ENCODE data around the gene KCNQ2.

KCNQ2 gene

DNA sequence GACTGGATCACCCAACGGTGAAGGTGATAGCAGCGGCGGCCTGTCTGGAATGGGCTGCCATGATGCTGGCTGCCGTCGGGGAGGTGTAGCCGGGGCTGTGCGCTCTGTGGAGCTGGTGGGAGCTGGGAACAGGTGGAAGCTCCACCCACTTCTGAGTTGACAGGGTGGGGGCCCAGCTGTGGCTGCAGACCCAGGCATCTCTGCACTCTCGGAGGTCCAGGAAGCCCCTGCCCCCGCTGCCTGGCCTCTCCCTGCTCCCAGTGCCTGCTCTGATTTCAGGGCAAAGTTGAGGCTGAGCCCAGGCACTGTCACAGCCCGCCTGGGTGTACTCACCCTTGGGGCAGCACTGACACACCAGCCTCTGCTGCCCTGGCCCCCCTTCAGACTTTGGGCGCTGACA lies 93.2 kb downstream of the KCNQ2 start:
- H4K20me1 ChIP-seq (ENCODE audit: insufficient read depth, low read length), result no peaks in the 10 kb centered on the region
- no peaks in the 10 kb centered on the region for H3K27me3 ChIP-seq (ENCODE audit: low read depth, low read length)
- no peaks in the 10 kb centered on the region for H3K36me3 ChIP-seq (replicated peaks; ENCODE audit: low read depth, low read length)
- H3K4me1 ChIP-seq (ENCODE audit: low read length), result no peaks in the 10 kb centered on the region
- no peak overlapping the region for H2AFZ ChIP-seq (ENCODE audit: low read depth, low read length)
- H3K4me2 ChIP-seq (ENCODE audit: low read length), result no peak overlapping the region
- H3K4me3 ChIP-seq (ENCODE audit: low read length), result no peak overlapping the region
- no peak overlapping the region for H3K9ac ChIP-seq (ENCODE audit: low read length)
- TF ChIP-seq, protein P1, sequence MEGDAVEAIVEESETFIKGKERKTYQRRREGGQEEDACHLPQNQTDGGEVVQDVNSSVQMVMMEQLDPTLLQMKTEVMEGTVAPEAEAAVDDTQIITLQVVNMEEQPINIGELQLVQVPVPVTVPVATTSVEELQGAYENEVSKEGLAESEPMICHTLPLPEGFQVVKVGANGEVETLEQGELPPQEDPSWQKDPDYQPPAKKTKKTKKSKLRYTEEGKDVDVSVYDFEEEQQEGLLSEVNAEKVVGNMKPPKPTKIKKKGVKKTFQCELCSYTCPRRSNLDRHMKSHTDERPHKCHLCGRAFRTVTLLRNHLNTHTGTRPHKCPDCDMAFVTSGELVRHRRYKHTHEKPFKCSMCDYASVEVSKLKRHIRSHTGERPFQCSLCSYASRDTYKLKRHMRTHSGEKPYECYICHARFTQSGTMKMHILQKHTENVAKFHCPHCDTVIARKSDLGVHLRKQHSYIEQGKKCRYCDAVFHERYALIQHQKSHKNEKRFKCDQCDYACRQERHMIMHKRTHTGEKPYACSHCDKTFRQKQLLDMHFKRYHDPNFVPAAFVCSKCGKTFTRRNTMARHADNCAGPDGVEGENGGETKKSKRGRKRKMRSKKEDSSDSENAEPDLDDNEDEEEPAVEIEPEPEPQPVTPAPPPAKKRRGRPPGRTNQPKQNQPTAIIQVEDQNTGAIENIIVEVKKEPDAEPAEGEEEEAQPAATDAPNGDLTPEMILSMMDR (IDR thresholded peaks at IDR 0.05; ENCODE audit: low read depth, low read length), result no peak
- no peak for TF ChIP-seq EZH2phosphoT487 (IDR thresholded peaks at IDR 0.05; ENCODE audit: low read depth)
- H3K79me2 ChIP-seq (ENCODE audit: low read length), result no peaks in the 10 kb centered on the region
- H3K9me3 ChIP-seq (ENCODE audit: insufficient read depth, low read length), result no peaks in the 10 kb centered on the region
- H3K27ac ChIP-seq (ENCODE audit: low read length), result no peak overlapping the region

DNA sequence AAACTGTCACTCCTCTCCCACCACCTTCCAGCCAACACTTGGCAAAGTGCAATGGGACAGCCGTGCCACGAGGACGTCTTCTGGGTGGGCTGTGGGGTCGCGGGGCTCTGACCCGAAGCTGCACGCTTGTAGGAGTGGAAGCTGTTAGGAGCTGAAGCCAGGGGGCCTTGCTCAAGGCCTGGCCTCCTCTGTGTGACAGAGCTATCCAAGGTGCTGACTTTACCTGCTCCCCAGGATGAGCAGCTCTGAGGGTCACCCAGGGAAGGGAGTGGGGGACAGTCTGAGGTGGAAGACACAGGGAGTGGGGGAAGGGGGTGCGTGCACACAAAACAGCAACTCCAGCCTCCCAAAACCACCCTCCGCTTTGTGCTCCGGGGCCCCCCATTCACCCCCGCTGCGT lies 93.8 kb downstream of the KCNQ2 start:
- no peak for TF ChIP-seq EZH2phosphoT487 (IDR thresholded peaks at IDR 0.05; ENCODE audit: low read depth)
- TF ChIP-seq, protein P1 (IDR thresholded peaks at IDR 0.05; ENCODE audit: low read depth, low read length), result no peak
- no peaks in the 10 kb centered on the region for H3K4me1 ChIP-seq (ENCODE audit: low read length)

DNA sequence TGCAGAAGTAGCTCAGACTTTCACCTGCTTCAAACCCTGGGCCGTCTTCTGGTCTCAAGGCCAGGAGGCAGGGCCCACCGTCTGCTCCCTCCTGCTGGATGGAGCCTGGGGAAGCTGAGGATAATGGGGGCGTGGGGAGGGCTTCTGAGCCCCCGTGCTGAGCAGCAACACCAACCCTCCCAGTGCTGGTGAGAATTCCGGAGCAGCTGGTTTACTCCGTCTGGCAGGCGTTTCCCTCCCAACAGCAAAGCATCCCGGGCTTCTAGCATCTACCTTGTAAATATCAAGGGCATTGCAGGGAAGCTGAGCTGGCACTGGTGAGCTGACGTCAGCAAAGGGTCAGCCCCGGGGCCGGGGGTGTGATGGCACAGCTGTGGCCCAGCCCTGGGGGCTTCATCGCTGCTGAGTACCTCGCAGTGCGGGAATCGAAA lies 94.5 kb downstream of the KCNQ2 start:
- Histone ChIP-seq H2AFZ (ENCODE audit: low read depth, low read length) (no peak overlapping the region), H3K9me3 (ENCODE audit: insufficient read depth, low read length) (no peaks in the 10 kb centered on the region), H3K79me2 (ENCODE audit: low read length) (no peaks in the 10 kb centered on the region), H3K36me3 (replicated peaks; ENCODE audit: low read depth, low read length) (no peaks in the 10 kb centered on the region), H3K4me2 (ENCODE audit: low read length) (no peak overlapping the region), H3K4me1 (ENCODE audit: low read length) (no peaks in the 10 kb centered on the region), H3K9ac (ENCODE audit: low read length) (no peak overlapping the region), H3K27ac (ENCODE audit: low read length) (no peak overlapping the region), H4K20me1 (ENCODE audit: insufficient read depth, low read length) (no peaks in the 10 kb centered on the region), H3K4me3 (ENCODE audit: low read length) (no peak overlapping the region), H3K27me3 (ENCODE audit: low read depth, low read length) (peaks cover 2% of the 10 kb centered on the region; the same call in 1 of the 2 replicates)
- TF ChIP-seq, protein P1 (IDR thresholded peaks at IDR 0.05; ENCODE audit: low read depth, low read length), result no peak
- no peak for TF ChIP-seq EZH2phosphoT487 (IDR thresholded peaks at IDR 0.05; ENCODE audit: low read depth)

More for the DNA sequence above, 93.8 kb downstream of the KCNQ2 start:
- Histone ChIP-seq H2AFZ (ENCODE audit: low read depth, low read length) (no peak overlapping the region), H3K36me3 (replicated peaks; ENCODE audit: low read depth, low read length) (no peaks in the 10 kb centered on the region), H3K27ac (ENCODE audit: low read length) (no peak overlapping the region), H3K9ac (ENCODE audit: low read length) (no peak overlapping the region), H3K4me2 (ENCODE audit: low read length) (no peak overlapping the region), H3K9me3 (ENCODE audit: insufficient read depth, low read length) (no peaks in the 10 kb centered on the region), H3K4me3 (ENCODE audit: low read length) (no peak overlapping the region), H3K79me2 (ENCODE audit: low read length) (no peaks in the 10 kb centered on the region), H4K20me1 (ENCODE audit: insufficient read depth, low read length) (no peaks in the 10 kb centered on the region), H3K27me3 (ENCODE audit: low read depth, low read length) (no peaks in the 10 kb centered on the region)

DNA sequence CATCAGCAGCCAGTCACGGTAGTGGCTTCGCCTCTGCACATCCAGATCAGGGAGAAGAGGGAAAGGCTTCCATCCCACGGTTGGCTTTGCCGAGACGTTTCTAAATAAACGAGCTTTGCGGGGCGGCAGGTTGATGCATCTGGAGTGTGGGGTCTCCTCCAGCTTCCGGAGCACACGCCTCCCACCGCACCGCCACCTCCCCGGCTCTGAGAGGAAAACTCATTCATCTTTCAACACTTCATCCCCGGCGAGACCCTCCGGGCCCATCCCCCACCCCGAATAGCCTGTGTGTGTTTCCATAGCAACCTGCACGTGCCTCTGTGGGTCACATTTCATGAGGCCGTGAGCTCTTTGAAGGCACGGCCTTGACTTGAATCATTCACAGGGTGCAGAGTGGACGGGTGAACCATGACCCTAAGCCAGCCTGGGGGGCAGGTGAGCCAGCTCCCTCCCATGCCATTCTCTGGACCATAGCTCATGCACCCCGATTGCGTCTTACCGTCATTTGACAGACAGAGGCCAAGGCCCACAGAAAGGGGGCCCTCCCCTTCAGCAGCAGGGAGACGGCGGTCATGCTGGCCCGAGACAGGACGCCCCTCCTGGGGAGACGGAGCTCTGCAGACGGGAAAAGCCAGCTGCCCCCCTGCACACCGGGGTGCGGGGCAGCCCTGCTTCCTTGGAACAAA lies 95.1 kb downstream of the KCNQ2 start:
- H3K9ac ChIP-seq (ENCODE audit: low read length), result no peak overlapping the region
- H3K36me3 ChIP-seq (replicated peaks; ENCODE audit: low read depth, low read length), result no peaks in the 10 kb centered on the region
- peaks cover 3% of the 10 kb centered on the region; the same call in 1 of the 2 replicates for H3K27me3 ChIP-seq (ENCODE audit: low read depth, low read length)
- H3K27ac ChIP-seq (ENCODE audit: low read length), result no peak overlapping the region
- no peaks in the 10 kb centered on the region for H4K20me1 ChIP-seq (ENCODE audit: insufficient read depth, low read length)
- no peak overlapping the region for H2AFZ ChIP-seq (ENCODE audit: low read depth, low read length)
- no peak overlapping the region for H3K4me3 ChIP-seq (ENCODE audit: low read length)
- H3K4me1 ChIP-seq (ENCODE audit: low read length), result no peaks in the 10 kb centered on the region
- no peak overlapping the region for H3K4me2 ChIP-seq (ENCODE audit: low read length)
- no peak for TF ChIP-seq EZH2phosphoT487 (IDR thresholded peaks at IDR 0.05; ENCODE audit: low read depth)
- TF ChIP-seq, protein P1 (IDR thresholded peaks at IDR 0.05; ENCODE audit: low read depth, low read length), result no peak
- H3K9me3 ChIP-seq (ENCODE audit: insufficient read depth, low read length), result no peaks in the 10 kb centered on the region
- no peaks in the 10 kb centered on the region for H3K79me2 ChIP-seq (ENCODE audit: low read length)

Measured in OCI-LY3 (cell line).